Duodenal mucosa (tissue), 2 donors: ENCODE results near the gene GRID1.
"Not testable (repeated sequence)": the region's sequence is repeated elsewhere in the genome, so short reads cannot be mapped to it uniquely, and the experiment has no call there.

ENCODE experiments used
- H3K27ac ChIP-seq: one replicate; pipeline ENCODE4 v1.7.0; 2013; ENCODE audit warnings: low read depth, low read length
- H3K27me3 ChIP-seq, 2 donors: one replicate each; pipeline ENCODE4 v1.7.0; 2013; ENCODE audit warnings: low read length in 2 of 2, control low read depth in 1 of 2; ENCODE audit not compliant: insufficient read depth in 2 of 2, control insufficient read depth in 1 of 2
- H3K36me3 ChIP-seq, 2 donors: one replicate each; pipeline ENCODE4 v1.7.0; 2013; ENCODE audit warnings: low read length in 2 of 2, control low read depth in 1 of 2; ENCODE audit not compliant: insufficient read depth in 2 of 2, control insufficient read depth in 1 of 2
- H3K4me1 ChIP-seq, 2 donors: one replicate each; pipeline ENCODE4 v1.7.0; 2013; ENCODE audit warnings: low read length in 2 of 2, control low read depth in 1 of 2; ENCODE audit not compliant: insufficient read depth in 2 of 2, control insufficient read depth in 1 of 2
- H3K4me3 ChIP-seq, 2 donors: one replicate each; pipeline ENCODE4 v1.7.0; 2013; ENCODE audit warnings: low read length in 2 of 2, low read depth in 1 of 2
- H3K9ac ChIP-seq, 2 donors: one replicate each; pipeline ENCODE4 v1.7.0; 2013; ENCODE audit warnings: low read length in 2 of 2, low read depth in 1 of 2
- H3K9me3 ChIP-seq, 2 donors: one replicate each; pipeline ENCODE4 v1.7.0; 2013; ENCODE audit warnings: low read length in 2 of 2, control low read depth in 1 of 2; ENCODE audit not compliant: control insufficient read depth in 1 of 2

GRID1 gene

DNA sequence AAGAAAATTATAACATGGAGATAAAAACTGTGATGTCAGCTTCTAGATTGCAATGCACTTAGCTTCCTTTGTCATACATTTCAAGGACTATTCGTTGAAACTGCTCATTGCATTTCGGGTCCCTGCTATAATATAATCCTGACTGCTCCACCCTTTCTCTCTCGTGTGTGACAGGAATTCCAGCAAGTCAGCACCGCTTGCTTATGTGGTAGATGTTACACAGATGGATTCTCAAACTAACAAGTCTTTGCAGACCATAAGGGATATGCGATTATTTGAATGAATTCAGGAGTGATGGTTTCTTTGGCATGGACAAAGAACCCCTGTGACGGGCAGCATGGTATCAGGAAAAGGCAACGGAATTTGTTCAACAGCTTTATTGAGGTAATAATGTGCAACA, 184.0 kb downstream of the GRID1 start:
- no peak overlapping the region for H3K27ac ChIP-seq
- H3K36me3 ChIP-seq: no peaks in the 10 kb centered on the region
- H3K9ac ChIP-seq: no peak overlapping the region
- H3K4me1 ChIP-seq: no peaks in the 10 kb centered on the region
- no peak overlapping the region for H3K4me3 ChIP-seq
- no peaks in the 10 kb centered on the region for H3K9me3 ChIP-seq
- H3K27me3 ChIP-seq: no peaks in the 10 kb centered on the region

DNA sequence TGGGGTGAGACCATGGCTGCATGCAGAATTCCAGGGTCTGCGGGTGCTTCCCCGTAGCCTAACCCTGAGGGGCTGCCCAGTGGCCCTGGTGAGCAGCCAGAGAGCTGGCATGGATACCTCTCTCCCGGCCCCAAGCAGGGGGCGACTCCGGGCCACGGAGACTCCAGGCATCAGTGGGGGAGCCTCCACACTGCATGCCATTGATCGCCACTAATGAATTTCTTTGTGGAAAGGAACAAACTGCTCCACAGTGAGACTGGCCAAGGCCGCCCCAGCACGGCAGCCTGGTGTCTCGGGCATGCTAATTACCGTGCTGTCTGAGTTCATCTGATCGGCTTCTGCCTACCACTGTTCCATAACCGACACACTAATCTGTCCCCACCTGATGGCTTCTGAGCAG, 184.4 kb downstream of the GRID1 start:
- Histone ChIP-seq H3K27me3 (no peaks in the 10 kb centered on the region), H3K27ac (no peak overlapping the region), H3K36me3 (no peaks in the 10 kb centered on the region), H3K4me3 (no peak overlapping the region), H3K4me1 (no peaks in the 10 kb centered on the region), H3K9ac (no peak overlapping the region), H3K9me3 (no peaks in the 10 kb centered on the region)

DNA sequence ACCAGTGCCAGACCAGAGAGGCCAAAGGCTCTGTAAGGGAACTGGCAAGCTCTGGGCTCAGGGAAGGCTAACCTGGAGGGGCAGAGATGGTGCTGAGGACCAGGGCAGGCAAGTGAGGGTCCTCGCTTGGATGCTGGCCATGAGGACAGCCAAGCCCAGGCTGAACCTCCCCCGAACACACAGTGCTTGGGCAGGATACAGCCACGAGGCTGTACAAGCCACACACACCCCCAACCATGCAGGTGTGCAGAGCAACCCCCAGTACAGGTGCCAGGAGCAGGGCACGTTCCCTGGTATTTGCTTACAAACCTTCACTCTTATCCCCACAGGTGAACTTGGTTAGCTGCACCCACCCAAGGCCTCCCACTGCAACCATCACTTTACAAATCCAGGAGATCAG, 185.7 kb downstream of the GRID1 start:
- Histone ChIP-seq H3K9me3 (no peaks in the 10 kb centered on the region), H3K9ac (no peak overlapping the region), H3K4me3 (no peak overlapping the region), H3K4me1 (no peaks in the 10 kb centered on the region), H3K36me3 (no peaks in the 10 kb centered on the region), H3K27me3 (no peaks in the 10 kb centered on the region), H3K27ac (no peak overlapping the region)

DNA sequence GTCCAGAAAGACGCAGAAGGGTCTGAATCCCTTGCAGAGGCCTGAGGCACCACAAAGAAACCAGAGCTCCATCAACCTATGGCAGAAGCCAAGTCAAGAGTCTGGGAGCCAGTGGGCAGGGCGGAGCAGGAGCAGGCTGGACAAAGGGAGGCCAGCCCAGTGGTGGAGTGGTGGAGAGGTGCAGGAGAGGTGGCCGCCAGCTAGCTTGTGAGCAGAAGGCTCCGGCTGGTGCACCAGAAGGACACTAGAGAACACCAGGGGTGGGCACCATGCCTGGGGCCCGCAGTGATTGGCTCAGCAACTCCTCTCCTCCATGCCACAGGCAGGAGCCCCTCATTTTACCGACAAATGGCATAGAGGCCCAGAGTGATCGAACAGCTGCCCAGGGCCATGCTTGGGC, 186.6 kb downstream of the GRID1 start:
- no peaks in the 10 kb centered on the region for H3K4me1 ChIP-seq
- no peak overlapping the region for H3K4me3 ChIP-seq
- H3K27ac ChIP-seq: no peak overlapping the region
- H3K36me3 ChIP-seq: no peaks in the 10 kb centered on the region
- H3K27me3 ChIP-seq: no peaks in the 10 kb centered on the region
- no peaks in the 10 kb centered on the region for H3K9me3 ChIP-seq
- no peak overlapping the region for H3K9ac ChIP-seq

DNA sequence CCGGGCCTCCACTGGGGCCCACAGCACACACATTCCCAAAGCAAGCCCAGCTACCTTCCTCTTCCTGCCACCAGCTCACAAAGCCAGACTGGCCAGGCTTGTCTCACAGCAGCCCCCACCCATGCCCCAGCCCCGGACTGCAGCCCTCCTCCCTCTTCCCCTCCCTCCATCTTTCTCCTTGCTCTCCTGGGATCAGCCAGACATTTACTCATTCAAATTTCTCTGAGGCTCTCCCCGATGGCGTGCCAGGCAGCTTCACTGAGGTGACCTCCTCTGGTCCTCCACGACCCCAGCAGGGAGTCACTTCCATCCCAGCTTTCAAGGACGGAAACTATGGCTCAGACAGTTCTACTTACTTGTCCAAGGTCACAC, 187.5 kb downstream of the GRID1 start:
- Histone ChIP-seq H3K9ac (no peak overlapping the region), H3K9me3 (no peaks in the 10 kb centered on the region), H3K27ac (no peak overlapping the region), H3K4me3 (no peak overlapping the region), H3K36me3 (no peaks in the 10 kb centered on the region), H3K4me1 (no peaks in the 10 kb centered on the region), H3K27me3 (no peaks in the 10 kb centered on the region)

DNA sequence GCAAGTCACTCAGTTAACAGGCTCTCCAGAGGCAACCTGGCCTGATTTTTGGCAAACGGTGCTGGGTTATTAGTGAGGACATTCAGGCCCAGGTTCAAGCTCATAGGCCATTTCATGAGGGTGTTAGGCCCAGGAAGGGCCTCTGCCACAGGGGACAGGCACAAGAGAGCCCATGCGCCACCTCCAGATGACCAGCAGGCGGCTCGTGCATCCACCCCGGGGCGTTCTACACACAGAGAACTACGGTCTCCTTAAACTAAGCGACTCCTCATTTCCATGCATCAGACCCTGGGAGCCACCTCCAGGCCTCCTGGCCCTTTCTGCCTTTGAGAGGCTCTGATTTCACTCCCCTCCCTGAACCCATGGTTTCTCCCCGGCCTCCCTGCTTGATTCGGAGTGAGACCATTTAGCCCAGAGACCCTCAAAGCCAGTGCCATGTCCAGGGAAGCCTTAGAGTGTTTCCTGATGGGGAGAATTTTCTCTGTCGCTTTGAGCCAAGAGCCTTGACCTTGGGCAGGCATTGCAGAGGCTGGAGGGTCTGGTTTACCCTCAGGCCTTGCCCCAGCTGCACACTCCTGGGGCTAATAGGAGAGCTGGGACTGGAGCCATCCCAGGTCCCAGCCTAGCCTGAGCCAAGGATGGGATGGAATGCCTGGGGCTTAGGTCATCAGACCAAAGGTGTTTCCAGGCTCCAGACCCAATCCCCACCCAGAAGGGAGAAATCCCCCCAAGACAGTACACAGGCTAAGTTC, 188.0 kb downstream of the GRID1 start:
- H3K36me3 ChIP-seq: no peaks in the 10 kb centered on the region
- no peaks in the 10 kb centered on the region for H3K27me3 ChIP-seq
- no peaks in the 10 kb centered on the region for H3K4me1 ChIP-seq
- no peak overlapping the region for H3K27ac ChIP-seq
- H3K4me3 ChIP-seq: no peak overlapping the region
- no peaks in the 10 kb centered on the region for H3K9me3 ChIP-seq
- no peak overlapping the region for H3K9ac ChIP-seq

DNA sequence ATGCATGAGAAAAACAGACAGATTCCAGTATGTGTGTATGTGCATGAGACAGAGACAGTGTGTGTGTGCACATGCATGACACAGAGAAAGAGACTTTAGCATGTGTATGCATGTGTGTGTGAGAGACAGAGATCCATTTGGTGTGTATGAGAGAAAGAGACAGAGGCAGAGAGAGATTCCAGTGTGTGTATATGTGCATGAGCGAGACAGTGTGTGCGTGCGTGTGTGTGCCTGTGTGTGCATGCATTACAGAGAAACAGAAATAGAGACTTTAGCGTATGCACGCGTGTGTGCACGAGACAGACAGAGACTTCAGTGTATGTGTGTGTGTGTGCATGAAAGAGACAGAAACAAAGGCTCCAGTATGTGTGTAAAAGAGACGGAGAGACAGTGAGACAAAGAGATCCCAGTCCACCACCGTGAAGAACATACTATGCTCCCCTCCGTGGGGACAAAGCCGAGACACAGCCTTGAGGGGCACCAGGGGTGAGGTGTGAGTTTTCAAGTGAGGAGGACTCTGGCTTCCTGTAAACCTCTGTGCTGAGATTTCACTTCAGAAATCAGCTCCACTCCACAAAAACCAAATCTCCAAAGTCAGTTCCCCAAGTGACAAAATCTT, 188.9 kb downstream of the GRID1 start:
- Histone ChIP-seq H3K27ac (no peak overlapping the region), H3K36me3 (no peaks in the 10 kb centered on the region), H3K4me1 (no peaks in the 10 kb centered on the region), H3K9ac (no peak overlapping the region), H3K27me3 (no peaks in the 10 kb centered on the region), H3K9me3 (no peaks in the 10 kb centered on the region), H3K4me3 (no peak overlapping the region)

DNA sequence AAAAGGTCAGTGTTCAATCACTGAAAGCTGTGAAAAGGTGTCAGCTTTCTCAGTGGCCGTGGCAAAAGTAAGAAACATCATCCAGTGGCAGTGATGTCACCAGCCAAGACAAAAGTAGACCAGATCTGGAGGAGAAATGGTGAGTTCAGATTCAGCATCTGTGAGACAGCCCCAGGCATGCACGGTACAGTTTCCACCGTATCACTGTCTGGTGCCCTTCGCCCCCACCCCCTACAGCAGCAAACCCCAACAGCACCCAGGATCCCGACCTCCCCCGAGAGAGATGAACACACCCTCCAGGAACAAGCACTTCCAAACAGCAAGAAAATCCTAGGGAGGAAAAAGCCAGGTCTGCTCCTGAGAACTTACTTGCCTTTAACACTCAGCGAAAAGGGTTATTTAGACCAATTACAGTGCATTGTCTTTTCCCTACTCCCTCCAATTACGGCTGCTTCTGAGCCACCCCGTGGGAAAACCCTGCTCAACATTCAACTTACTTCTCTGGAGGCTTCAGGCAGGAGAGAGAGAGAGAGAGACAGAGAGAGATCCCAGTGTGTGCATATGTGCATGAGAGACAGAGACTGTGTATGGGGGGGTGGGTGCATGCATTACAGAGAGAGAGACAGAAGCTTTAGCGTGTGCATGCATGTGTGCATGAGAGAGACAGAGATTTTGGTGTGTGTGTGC, 189.6 kb downstream of the GRID1 start:
- H3K9me3 ChIP-seq: no peaks in the 10 kb centered on the region
- H3K4me3 ChIP-seq: no peak overlapping the region
- no peak overlapping the region for H3K9ac ChIP-seq
- H3K36me3 ChIP-seq: no peaks in the 10 kb centered on the region
- no peak overlapping the region for H3K27ac ChIP-seq
- no peaks in the 10 kb centered on the region for H3K4me1 ChIP-seq
- no peaks in the 10 kb centered on the region for H3K27me3 ChIP-seq

DNA sequence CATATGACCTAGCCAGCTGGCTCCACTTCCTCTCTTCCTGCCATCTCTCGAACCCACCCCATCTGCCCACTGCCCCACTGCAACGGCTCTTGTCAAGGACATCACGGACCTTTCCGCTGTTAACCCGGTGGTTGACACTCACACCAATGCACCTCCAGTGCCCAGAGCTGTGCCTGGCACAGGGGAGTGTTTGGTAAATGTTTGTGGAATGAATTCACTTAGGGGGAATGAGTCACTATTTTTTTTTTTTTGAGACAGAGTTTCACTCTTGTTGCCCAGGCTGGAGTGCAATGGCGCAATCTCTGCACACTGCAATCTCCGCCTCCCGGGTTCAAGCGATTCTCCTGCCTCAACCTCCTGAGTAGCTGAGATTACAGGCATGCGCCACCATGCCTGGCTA, 191.1 kb downstream of the GRID1 start:
- H3K4me1 ChIP-seq, H3K36me3 ChIP-seq, H3K9me3 ChIP-seq, H3K4me3 ChIP-seq, H3K27ac ChIP-seq, H3K27me3 ChIP-seq, H3K9ac ChIP-seq: not testable (repeated sequence)

DNA sequence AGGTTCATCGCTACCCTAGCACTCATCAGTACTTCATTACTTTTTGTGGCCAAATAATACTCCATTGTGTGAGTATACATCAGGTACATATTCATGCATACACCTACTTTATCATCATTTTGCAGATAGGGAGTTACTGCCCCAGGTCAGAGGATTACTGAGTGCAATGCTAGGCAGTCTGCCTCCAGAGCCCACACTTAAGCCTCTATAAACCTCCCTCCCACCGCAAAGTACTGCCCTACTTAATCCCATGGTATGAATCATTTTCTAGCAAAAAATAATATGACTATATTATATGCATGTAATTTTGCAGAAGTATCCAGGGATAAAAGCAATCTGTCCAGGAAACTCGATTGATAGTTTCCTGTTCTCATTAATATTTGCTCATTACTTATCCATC, 194.3 kb downstream of the GRID1 start:
- Histone ChIP-seq H3K9ac (no peak overlapping the region), H3K36me3 (no peaks in the 10 kb centered on the region), H3K4me3 (no peak overlapping the region), H3K9me3 (no peaks in the 10 kb centered on the region), H3K4me1 (peaks cover 15 to 16% of the 10 kb centered on the region in 2 donors), H3K27ac (no peak overlapping the region), H3K27me3 (no peaks in the 10 kb centered on the region)
